GM18519 (cell line): ENCODE measurements around the gene C10orf67.

Source experiments
- ATAC-seq: cut with Tn5 transposase; IDR thresholded peaks from one replicate; pipeline ENCODE4 v1.9.1; 2021; ENCODE audit warnings: mild to moderate bottlenecking, moderate library complexity; ENCODE audit not compliant: unreplicated experiment, low FRiP score

The C10orf67 gene

DNA sequence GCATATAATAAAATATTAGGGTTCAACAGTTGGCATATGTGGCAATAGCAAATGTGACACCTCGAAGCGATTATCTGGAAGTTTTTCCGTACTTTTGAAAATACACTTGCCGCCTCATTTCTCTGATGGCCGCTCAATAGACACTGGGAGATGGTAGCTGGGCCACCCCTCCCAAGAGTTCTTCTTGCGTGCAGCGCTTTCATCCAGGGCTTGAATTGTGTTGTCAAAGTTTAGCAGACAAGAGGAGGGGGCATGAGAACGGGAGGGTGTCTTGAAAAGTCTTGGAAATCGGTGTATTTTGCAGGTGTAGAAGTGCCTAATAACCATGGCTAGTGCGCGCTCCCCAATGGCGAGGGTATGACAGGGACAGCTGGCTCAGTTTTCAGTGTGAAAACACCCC is 144.0 kb downstream of the C10orf67 start:
- ATAC-seq, result no peak

DNA sequence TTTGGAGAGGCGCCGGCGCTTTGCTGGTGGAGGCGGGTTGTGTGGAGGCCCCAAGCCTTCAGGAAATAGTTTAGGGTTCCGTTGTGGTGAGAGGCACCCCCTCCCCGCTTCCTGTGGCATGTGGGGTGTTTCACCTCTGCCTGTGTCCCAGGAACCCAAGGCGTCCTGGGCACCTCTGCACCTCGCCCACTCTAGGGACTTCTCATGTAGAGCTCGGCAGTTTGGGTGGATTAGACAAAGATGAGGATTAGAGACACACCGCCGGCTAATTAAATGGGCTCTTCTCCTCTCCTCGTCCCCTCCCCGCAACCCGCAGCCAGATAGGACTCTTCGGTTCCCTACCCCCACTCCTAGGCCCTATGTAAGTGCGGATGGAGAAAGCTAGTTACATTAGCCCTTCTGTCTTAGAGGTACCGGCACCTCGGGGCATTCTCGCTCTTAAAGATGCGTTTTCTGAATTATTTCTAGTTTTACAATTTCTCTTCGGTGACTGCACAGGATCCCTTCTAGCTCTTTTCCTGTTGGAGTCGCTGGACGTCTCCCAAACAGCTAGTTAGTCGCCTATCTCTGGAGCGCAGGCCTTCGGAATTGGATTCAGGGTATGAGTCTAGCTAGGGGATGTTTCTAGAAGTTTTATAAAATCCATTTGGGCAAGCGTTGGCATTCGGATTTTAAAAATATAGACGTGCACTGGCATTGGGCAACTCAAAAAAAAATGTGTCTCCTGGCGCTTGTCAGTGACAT is 144.7 kb downstream of the C10orf67 start:
- ATAC-seq, result no peak

DNA sequence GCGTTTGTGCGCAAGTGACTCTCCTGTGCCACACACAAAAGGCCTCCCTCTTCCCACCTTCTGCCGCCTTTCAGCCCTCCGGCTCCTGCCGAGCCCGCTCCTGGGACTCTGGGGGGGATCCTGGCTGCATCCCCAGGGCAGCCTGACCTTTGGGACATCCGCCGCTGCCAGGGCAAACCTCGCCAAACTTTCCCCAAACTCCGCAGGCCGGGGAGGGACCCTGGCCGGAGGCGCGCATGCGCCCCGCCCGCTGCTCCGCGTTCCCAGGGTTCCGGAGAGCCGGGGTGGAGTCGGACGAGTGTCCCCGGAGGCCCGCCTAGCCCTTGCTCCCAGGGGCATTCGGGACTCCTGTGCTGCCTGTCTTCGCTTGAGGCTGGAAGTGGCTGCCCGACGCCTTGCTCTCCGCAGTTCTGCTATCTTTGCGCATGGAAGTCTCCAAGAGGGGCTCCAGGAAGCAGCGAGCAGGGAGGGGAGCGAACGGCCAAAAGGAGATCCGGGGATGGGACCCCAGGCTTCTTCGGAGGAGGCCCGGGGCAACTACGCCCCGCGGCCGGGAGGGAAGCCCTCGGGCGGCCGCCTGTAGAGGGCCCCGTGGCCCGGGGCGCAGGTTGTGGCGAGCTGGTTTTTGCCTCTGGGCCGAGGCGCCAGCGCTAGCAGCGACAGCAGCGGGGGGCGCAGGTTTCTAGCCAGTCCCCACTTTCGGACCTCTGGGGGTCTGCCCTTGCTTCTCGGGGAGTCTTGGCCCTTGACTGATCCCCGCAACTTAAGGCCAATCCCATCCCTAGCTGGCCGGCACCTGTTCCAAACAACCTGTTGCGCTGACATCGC is 145.4 kb downstream of the C10orf67 start:
- no peak for ATAC-seq

DNA sequence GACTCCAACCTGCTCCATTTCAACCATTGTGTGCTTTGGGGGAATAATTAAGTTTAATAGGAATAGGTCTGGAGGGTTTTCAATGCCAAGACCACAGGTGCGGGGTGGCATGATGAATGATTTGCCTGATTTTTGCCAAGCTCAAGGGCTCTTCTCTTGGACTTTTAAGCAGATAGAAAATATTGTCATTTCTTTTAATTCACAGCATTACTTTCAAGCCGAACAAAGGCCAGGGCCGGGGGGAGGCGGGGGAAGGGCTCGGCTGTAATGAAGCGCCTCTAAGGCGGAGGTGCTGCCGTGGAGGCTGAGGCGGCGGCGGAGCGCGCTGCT is 146.0 kb downstream of the C10orf67 start:
- no peak for ATAC-seq

DNA sequence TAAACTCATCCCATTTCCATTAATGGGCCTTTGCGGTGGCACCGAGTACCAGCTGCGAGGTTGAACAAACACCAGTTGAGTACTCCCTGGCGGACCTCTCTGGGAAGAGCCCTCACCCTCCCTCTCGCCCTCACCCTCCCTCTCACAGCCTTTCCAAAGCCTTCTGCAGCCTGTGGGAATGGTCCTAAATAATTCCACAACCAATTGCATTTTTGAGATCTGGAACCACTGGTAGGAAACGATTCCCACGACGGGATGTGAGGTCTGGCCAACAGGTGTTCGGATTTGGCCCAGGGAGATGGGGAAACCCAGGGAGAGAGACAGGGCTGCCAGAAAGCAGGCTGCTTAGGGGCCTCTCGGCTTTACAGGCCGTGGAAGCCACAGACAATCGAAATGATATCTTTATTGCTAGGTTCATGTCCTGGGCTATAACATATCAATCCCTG is 147.2 kb downstream of the C10orf67 start:
- no peak for ATAC-seq

DNA sequence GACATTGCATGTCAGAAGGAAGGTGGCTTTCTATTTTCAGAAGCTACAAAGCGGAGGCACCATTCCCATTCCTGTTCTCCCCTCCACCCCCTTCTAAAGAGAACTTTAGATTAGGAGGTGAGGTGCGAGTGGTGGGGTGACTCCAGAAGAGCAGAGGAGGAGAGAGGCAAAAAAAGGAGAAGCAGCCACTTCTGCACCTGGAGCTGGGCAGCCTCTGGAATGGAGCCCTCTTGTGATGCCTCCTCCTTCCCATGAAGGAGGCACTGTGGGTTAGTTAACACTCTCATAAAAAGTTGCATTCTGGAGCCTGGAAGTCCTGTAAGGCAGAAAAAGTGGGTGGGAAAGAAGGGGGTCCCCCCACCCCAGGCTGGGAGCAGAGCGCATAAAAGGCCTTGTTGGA is 147.7 kb downstream of the C10orf67 start:
- ATAC-seq, result no peak

DNA sequence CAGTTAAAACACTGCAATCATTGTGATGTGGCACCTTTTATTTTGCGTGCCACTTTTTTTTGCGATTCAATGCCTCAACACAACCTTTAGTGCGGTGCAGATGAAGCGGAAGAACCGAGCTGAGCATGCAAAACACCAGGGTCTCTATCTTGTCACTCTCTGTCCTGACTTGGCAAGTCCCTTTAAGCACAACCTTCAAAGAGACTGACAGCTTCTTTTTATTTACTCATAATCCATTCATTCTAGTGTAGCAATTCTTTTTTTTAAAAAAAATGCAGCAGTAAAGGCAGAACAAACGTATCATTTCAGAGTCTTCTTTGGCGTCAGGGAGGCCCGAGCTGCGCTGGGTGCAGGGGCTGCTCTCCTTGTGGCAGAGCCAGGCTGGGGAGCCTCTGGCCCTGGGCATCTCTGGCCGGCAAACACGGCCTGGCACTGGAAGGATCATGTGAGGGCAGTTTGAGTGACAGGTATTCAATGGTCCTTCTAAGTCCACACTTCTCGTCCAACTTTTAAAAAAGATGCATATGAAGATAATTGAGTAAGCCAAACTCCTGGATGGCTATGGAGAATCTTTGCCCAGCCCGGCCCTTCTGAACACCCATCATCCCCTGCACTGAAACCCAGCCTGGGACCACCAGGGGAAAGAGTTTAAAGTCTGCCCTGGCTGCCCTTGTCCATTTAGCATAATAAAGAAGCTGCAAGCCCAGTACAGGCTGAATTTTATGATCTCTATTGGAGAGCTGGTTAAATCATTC is 148.6 kb downstream of the C10orf67 start:
- no peak for ATAC-seq

DNA sequence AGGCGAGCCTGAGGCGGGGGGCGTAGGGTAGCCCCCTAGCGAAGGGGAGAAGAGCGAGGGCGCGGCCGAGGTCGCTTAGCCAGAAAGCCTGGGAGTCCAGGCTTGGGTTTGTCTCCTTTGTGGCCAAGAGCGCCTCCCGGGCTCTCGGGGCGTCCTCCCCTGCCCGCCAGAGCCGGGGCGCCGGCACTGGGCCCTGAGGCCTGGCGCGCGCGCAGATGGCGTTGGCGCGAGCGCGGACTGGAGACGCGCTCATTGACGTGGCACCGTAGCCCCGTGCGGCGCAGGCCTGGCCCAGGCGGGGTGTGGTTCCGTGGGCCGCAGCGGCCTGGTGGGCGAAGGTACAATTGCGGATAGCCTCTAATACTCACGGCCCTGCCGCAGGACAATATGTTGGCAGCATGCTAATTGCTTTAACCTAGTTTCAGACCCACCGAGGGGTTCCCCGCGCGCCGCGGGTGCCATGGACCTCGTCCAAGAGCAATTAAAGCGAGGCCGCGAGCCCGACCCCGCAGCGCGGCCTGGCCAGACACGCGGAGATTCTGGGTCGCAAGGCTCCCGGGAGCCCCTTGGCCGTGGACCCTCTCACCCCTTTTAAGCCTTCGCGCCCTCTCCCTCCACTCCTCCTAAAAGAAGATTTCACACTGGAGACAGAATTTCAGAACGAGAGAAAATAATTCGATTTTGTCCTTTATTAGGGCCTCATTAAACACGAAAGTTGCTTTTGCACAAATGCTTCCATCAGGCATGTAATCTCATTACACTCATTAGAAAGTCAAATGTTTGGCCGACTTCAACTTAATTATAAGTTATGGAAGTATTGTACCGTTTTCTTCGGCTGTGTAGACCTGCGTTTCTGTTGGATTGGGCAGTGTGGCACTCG is 149.4 kb downstream of the C10orf67 start:
- ATAC-seq, result no peak

DNA sequence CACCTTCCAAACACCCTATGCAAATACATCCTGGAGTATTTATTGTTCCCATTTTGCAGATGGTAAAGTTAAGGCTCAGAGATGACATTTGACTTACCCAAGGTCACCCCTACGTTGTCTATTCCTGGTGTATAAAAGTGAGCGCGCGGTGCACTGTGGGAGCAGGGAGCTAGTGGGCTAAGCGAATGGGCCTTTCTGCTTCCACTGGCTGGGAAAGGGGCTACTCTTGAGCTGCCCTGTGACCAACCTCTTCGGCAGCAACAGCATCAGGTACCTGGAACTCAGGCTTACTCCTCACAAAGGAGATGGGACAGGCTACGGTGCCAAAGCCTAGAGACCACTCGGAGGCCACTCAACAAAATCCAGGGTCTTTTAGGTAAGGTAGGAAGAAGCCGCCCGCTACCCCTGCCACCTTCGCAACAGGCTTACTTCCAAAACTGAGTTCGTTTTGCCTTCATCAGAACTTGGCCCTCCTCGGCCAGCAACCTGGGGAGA is 150.1 kb downstream of the C10orf67 start:
- no peak for ATAC-seq

DNA sequence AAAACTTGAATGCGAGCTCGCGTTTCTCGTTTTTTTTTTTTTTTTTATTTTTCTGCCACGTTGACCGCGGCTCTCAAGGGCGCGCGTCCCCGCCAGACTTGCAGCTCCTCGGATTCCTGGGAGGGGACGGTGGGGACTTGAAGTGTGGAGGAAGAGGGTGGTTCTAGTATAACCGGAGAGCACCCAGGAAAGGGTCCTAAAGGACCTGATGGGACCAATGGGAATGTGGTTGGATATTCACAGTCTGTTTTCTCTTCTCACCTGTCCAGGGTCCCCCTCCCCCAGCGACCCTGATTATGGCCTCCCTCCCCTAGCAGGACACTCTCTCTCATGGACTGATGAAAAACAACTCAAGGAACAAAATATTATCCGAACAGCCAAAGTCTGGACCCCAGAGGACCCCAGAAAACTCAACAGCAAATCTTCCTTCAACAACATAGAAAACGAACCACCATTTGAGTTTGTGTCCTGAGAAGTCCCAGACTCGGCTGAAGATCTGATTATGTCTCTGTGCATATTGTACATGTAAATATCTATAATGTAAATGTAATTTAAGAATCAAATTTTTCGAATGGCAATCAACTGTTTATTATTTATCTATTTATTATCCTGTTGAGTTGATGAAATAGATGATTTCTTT is 151.0 kb downstream of the C10orf67 start:
- no peak for ATAC-seq

DNA sequence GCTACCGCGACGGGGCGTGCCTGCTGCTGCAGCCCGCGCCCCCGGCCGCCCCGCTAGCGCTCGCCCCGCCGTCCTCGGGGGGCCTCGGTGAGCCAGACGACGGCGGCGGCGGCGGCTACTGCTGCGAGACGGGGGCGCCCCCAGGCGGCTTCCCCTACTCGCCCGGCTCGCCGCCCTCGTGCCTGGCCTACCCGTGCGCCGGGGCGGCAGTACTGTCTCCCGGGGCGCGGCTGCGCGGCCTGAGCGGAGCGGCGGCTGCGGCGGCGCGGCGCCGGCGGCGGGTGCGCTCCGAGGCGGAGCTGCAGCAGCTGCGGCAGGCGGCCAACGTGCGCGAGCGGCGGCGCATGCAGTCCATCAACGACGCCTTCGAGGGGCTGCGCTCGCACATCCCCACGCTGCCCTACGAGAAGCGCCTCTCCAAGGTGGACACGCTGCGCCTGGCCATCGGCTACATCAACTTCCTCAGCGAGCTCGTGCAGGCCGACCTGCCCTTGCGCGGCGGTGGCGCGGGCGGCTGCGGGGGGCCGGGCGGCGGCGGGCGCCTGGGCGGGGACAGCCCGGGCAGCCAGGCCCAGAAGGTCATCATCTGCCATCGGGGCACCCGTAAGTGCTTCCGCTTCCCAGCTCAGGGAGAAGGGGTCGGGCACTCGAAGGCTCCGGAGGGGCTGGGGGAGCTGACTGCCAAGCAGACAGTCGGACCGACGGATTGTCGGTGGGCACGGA is 151.7 kb downstream of the C10orf67 start:
- no peak for ATAC-seq

DNA sequence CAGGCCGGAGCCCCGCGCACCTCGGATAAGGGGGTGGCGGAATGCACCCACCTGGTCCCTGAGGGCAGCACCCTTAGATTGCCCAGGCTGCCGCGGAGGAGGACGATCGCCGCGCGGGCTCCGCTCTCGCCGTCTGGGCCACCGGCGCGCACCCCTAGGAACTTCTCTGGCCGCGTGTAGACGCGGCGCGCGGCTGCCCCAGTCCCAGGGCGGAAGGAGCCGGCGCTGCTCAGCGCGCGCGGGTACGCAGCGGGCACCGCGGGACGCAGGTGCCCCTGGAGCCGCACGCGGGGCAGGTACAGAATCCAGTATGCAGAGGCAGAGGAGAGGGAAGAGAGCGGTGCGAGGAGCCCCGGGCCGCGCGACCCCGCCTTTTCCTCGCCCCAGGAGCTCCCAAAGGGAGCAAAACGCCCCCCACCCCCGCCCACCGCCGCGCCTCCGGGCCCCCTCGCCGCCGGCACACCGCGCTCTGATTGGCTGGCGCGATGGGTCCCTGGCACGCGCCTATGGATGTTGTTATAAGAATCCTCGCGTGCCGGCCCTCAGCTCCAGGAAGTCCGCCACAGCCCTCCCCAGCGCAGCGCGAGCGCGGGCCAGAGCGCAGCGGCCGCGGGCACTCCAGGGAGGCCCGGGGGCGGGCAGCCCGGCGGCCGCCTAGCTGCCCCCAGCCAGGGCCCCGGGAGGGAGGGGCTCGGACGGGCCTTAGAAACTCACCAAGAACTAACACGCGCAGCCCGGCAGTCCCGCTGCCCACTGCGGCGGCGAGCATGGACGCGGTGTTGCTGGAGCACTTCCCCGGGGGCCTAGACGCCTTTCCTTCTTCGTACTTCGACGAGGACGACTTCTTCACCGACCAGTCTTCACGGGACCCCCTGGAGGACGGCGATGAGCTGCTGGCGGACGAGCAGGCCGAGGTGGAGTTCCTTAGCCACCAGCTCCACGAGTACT is 152.6 kb downstream of the C10orf67 start, which contains the start of gene PTF1A:
Gene PTF1A, plus strand, starts transcription at position 549 of the 948 bp plus-strand sequence. Its CDS starts 219 bp downstream, at position 768.
- no peak for ATAC-seq

DNA sequence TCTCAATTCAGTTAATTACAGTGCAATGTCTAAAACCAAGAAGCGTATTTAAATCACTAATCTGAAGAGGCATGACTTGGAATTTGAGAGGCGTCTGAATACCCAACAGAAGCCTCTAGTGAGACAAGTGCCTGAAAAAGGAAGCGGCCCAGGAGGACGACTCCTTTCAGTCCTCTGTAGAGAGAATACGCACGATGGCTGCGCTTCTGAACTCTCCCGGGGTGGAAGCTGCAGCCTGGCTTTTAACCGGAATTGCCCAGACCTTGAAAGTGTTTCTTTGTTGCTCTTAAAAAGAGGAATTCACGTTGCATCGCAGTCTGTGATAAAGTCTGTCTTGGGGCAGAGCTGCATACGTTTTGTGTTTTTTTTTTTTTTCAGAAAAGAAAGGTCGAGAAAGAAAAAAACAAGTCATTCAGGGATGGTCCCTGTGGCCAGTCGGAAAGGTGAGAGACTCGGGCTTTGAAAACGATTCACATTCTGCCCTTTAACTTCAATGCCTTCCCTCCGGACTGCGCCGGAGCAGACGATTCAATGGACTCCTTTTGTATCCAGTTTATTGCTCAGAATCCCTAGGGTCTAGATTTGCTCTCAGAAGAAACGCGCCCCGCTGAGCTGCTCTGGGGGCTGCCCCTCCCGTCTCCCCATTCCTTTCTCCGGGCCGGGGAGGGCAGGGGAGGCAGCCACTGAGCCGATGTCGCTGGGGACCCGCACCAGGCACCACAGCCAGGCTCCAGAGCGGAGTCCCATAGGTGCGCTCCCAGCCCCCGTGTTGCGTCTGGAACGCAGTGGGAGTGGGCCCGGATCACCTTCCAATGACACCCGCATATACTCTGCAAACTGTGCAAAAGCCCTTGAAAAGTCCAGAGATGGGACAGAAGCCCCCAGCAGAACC is 153.5 kb downstream of the C10orf67 start:
- no peak for ATAC-seq

DNA sequence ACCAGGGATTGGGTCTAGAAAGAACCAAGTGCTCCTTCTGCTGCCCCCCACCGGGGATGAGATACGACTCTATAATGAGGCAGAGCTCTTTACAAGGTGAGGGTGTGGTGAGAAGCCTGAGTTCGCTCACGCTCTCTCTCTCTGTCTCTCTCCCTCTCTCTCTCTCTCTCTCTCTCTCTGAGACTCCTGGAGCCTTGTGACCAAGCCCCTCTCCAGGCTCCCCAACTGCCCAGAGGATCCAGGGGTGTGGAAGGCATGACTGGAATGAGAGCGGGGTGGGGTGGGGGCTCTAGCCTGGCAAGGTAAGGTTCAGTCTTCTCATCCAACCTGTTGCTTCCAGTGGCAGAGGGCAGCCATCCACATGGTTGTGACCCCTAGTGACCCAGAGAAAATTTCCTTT is 155.6 kb downstream of the C10orf67 start:
- ATAC-seq, result no peak

DNA sequence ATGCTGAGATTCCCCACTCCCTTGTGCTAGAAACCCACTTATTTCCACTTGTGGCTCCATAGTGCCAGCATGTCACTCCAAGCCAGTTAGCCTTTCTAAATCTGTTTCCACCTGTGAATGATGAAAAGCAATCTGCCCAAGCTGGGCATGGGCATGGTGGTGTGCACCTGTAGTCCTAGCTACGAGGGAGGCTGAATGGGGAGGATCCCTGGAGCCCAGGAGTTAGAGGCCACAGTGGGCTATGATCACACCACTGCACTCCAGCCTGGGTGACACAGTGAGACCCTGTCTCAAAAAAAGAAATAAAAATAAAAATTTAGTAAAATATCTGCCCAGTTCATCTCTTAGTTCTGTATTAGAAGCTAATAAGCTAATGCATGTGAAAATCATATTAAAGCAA is 157.4 kb downstream of the C10orf67 start:
- no peak for ATAC-seq

DNA sequence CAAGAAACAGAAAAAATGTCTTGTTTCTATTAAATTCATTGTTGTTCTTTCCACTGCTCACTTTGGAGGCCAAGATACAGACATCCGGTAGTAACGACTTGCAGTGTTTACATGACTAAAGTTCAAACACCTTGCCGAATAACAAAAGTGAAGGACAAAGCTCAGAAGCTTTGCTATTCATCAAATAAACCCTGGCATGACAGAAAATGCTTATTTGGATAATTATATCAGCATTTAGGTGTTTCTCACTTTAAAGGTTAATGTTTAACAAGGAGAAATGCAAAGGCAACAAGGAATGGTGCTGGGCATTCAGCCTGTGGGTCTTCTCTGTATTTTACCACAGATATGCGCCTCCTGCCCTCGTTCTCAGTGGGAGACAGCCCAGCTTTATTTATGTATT is 157.9 kb downstream of the C10orf67 start:
- no peak for ATAC-seq

DNA sequence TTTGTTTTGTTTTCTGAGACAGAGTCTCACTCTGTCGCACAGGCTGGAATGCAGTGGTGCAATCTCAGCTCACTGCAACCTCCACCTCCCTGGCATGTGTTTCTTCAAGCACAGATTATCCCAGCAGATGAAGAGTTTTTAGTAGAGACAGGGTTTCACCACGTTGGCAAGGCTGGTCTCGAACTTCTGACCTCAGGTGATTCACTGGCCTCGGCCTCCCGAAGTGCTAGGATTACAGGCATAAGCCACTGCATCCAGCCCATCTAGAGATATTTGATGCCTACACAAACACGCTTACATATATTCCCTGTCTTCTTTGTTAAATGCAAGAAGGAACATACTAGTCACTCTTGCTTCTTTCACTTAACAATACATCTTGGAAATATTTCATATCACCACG is 158.4 kb downstream of the C10orf67 start:
- ATAC-seq, result no peak
